CD4-positive, alpha-beta T cell (primary cell): ENCODE data around the gene DTNB. TPM values are rescaled to one million over a fixed set of nuclear protein-coding genes. Genes with fewer than 3 reads are reported as not detected.

Experiments
- ATAC-seq: fragments of 200-7000 bp; cut with Tn5 transposase; one replicate; pipeline ENCODE4 v1.10.0; 2022; ENCODE audit warnings: mild to moderate bottlenecking; ENCODE audit not compliant: poor library complexity
- CTCF ChIA-PET: fragments of 350-600 bp; sonication (Branson Sonifier 250); formaldehyde crosslinking; loops from one replicate; lab custom pipeline; 2021; ENCODE audit warnings: antibody characterized with exemption, inconsistent platforms; lab: Charles Lee
- POLR2A ChIA-PET: fragments of 350-600 bp; sonication (Branson Sonifier 250); formaldehyde crosslinking; loops from one replicate; lab custom pipeline; 2021; ENCODE audit warnings: antibody characterized with exemption, inconsistent platforms; lab: Charles Lee
- DNase-seq, 14 experiments: peaks; one replicate each; pipeline ENCODE4 v3.0.0-alpha.2; 2013 to 2020; ENCODE audit warnings: mixed read lengths in 2 of 14
- H3K27ac ChIP-seq, 2 donors: one replicate each; pipeline versions ENCODE4 v1.5.1 to v1.7.0; 2013; ENCODE audit warnings: low read length in 2 of 2, low read depth in 1 of 2, mild to moderate bottlenecking in 1 of 2
- H3K27me3 ChIP-seq, 2 experiments: 1 replicate in 1 of 2; 2 replicates in 1 of 2; pipeline versions ENCODE4 v1.6.1 to v1.7.0; 2013; ENCODE audit warnings: low read length in 2 of 2, control low read depth in 1 of 2, mild to moderate bottlenecking in 1 of 2, moderate library complexity in 1 of 2; ENCODE audit not compliant: insufficient read depth in 2 of 2, control insufficient read depth in 1 of 2
- H3K36me3 ChIP-seq: one replicate; pipeline ENCODE4 v1.6.1; 2013; ENCODE audit warnings: low read length, control low read depth; ENCODE audit not compliant: insufficient read depth
- H3K4me1 ChIP-seq: one replicate; pipeline ENCODE4 v1.6.1; 2013; ENCODE audit warnings: low read length, control low read depth; ENCODE audit not compliant: insufficient read depth
- H3K4me3 ChIP-seq: one replicate; pipeline ENCODE4 v1.5.1; 2013; ENCODE audit warnings: mild to moderate bottlenecking, low read length, moderate library complexity
- H3K9me3 ChIP-seq, 2 experiments: 1 replicate in 1 of 2; 2 replicates in 1 of 2; pipeline versions ENCODE4 v1.6.1 to v1.7.0; 2013; ENCODE audit warnings: low read length in 2 of 2, mild to moderate bottlenecking in 2 of 2, control low read depth in 1 of 2, moderate library complexity in 1 of 2; ENCODE audit not compliant: control insufficient read depth in 1 of 2, insufficient read depth in 1 of 2
- H3K27ac Mint-ChIP-seq: one replicate; pipeline ENCODE4 v1.8.0; 2020; ENCODE audit warnings: mixed read lengths
- H3K27me3 Mint-ChIP-seq: one replicate; pipeline ENCODE4 v1.8.0; 2021; ENCODE audit warnings: mixed read lengths
- H3K36me3 Mint-ChIP-seq: one replicate; pipeline ENCODE4 v1.8.0; 2021; ENCODE audit warnings: low read depth, mixed read lengths
- H3K4me1 Mint-ChIP-seq: one replicate; pipeline ENCODE4 v1.8.0; 2021; ENCODE audit warnings: low read depth, mixed read lengths
- H3K4me3 Mint-ChIP-seq: one replicate; pipeline ENCODE4 v1.8.0; 2020; ENCODE audit warnings: mild to moderate bottlenecking, mixed read lengths
- H3K9me3 Mint-ChIP-seq: one replicate; pipeline ENCODE4 v1.8.0; 2020; ENCODE audit warnings: mixed read lengths
- CTCF ChIP-seq: fragments of 200-600 bp; IDR thresholded peaks from one replicate; pipeline ENCODE4 v1.8.0; 2022; ENCODE audit warnings: antibody characterized with exemption, mild to moderate bottlenecking
- intact Hi-C, 2 experiments: fragments of 100-400 bp; cut with DNase I in 1 of 2; cut with micrococcal nuclease in 1 of 2; formaldehyde crosslinking; loops; one replicate each; pipeline versions ENCODE4 v1.15.1 to v1.9.0; 2023 to 2025; cut with DNase I, micrococcal nuclease
- polyA plus RNA-seq, 2 donors: library from polyadenylated mRNA; unstranded; fragments of 120-200 nt; gene quantifications; one replicate each; pipeline ENCODE4 v1.2.1, GENCODE V29; 2013
- total RNA-seq, 174 experiments: library from RNA in 2 of 174; stranded (reverse) in 2 of 174; gene quantifications; one replicate each; pipeline ENCODE4 v1.2.3 and lab custom pipeline; 2021 to 2026

Gene DTNB
- 10 to 100 TPM; 30.1 to 33.6 TPM for total RNA-seq
- polyA plus RNA-seq (2013, experiment 1 of 2) = 11.0 TPM
- polyA plus RNA-seq (2013, experiment 2 of 2) = 15.3 TPM
- total RNA-seq (lab: John Stamatoyannopoulos, UW) = 3.5 to 33.3 (median 16.6) reads per million in 172 experiments

- peak within 1 kb of the TSS; percentile 43 to 66 for H3K27ac ChIP-seq
These were observed at the start of gene DTNB for GRCh38 chr2:25673300-25674076. DTNB (minus strand) TSS chr2:25673577; CDS start chr2:25652660, 20,917 bp downstream.

GRCh38 chr2:25722224-25722623, 48.8 kb upstream of the DTNB start:
- DNase-seq (no peak), ATAC-seq (no peak)
- Histone ChIP-seq H3K4me3 (no peak overlapping the region), H3K27ac (no peak overlapping the region), H3K4me1 (peaks cover 5% of the 10 kb centered on the region), H3K27me3 (no peaks in the 10 kb centered on the region), H3K36me3 (no peaks in the 10 kb centered on the region), H3K9me3 (no peaks in the 10 kb centered on the region)
- Mint-ChIP-seq H3K27ac (no peak overlapping the region), H3K4me3 (no peak overlapping the region), H3K27me3 (no peaks in the 10 kb centered on the region), H3K4me1 (peaks cover 7% of the 10 kb centered on the region), H3K9me3 (no peaks in the 10 kb centered on the region), H3K36me3 (no peaks in the 10 kb centered on the region)
- ChIA-PET CTCF (no interaction called here), POLR2A (no interaction called here)
- intact Hi-C loops = no loop called here
- no peak for TF ChIP-seq CTCF

More at GRCh38 chr2:25673300-25674076, at the start of gene DTNB:
- Histone ChIP-seq H3K4me3 (peak within 1 kb of the TSS; percentile 84), H3K36me3 (no peaks in the 10 kb centered on the region), H3K9me3 (no peaks in the 10 kb centered on the region), H3K4me1 (peaks cover 23% of the 10 kb centered on the region), H3K27me3 (peaks cover 0 to 2% of the 10 kb centered on the region in 2 experiments)
- DNase-seq (peak; percentile 58 to 92 (median 76)), ATAC-seq (peak; percentile 75)
- intact Hi-C loops = loop anchor here in 1 of 2 experiments (1.0 to 10.0 kb wide), 9 partner anchors 27 to 1731 kb away; partner anchors contain the start of genes ADGRF3, ASXL2, CENPA and DNAJC27
- Mint-ChIP-seq H3K36me3 (no peaks in the 10 kb centered on the region), H3K9me3 (no peaks in the 10 kb centered on the region), H3K4me1 (peaks cover 35% of the 10 kb centered on the region), H3K4me3 (peak within 1 kb of the TSS; percentile 91), H3K27me3 (no peaks in the 10 kb centered on the region), H3K27ac (peak within 1 kb of the TSS; percentile 85)
- ChIA-PET POLR2A (interaction anchor here (0.5 to 2.2 kb wide), 8 partner anchors 9 to 511 kb away, joined by 3 to 17 read pairs (median 4); partner anchors contain the start of genes ASXL2 and RAB10), CTCF (interaction anchor here (1.0 to 2.0 kb wide), 2 partner anchors 205 to 511 kb away, joined by 3 to 6 read pairs; no protein-coding TSS in a partner anchor)
- TF ChIP-seq CTCF = no peak

GRCh38 chr2:25720575-25720974, 47.2 kb upstream of the DTNB start:
- Mint-ChIP-seq H3K36me3 (no peaks in the 10 kb centered on the region), H3K4me3 (no peak overlapping the region), H3K4me1 (peaks cover 7% of the 10 kb centered on the region), H3K27ac (no peak overlapping the region), H3K27me3 (no peaks in the 10 kb centered on the region), H3K9me3 (no peaks in the 10 kb centered on the region)
- intact Hi-C loops = no loop called here
- CTCF ChIA-PET = no interaction called here
- Histone ChIP-seq H3K27ac (no peak overlapping the region), H3K36me3 (no peaks in the 10 kb centered on the region), H3K4me1 (peaks cover 5% of the 10 kb centered on the region), H3K27me3 (no peaks in the 10 kb centered on the region), H3K4me3 (no peak overlapping the region), H3K9me3 (no peaks in the 10 kb centered on the region)
- no peak for DNase-seq
- ATAC-seq = no peak
- TF ChIP-seq CTCF = no peak
- POLR2A ChIA-PET = no interaction called here
